ENCODE measurements around the gene UMOD. TPM values are rescaled to one million over a fixed set of nuclear protein-coding genes. Genes with fewer than 3 reads are reported as not detected.

UMOD gene
- total and polyA plus RNA-seq, 11 donors, result not detected

- Histone ChIP-seq H3K36me3 (no peaks in the 10 kb centered on the region), H3K27ac (no peak overlapping the region), H3K9me3 (no peaks in the 10 kb centered on the region), H3K4me3 (no peak overlapping the region), H3K4me1 (peaks cover 0 to 5% (median 0%) of the 10 kb centered on the region in 12 donors), H3K27me3 (peaks cover 0 to 14% (median 0%) of the 10 kb centered on the region in 9 donors)
- DNase-seq (no peak), ATAC-seq (no peak)
- WGBS, 4 donors, result 86 to 94% (median 91%) methylated on average over 7 of the region's 7 CpGs
- intact Hi-C loops (cut with DNase I), result loop anchor here in 5 of 10 donors (2.0 kb wide), 1 partner anchor 476 kb away; no protein-coding TSS in a partner anchor
- TF ChIP-seq CTCF (IDR thresholded peaks at IDR 0.05) (no peak), POLR2A (IDR thresholded peaks at IDR 0.05) (no peak)
Measured at GRCh38 chr16:20382202-20382948, 29.9 kb upstream of the UMOD start.

GRCh38 chr16:20380782-20381181 lies 28.3 kb upstream of the UMOD start:
- ATAC-seq, result no peak

GRCh38 chr16:20377181-20377580 lies 24.7 kb upstream of the UMOD start:
- Histone ChIP-seq H3K9me3 (peaks cover 0 to 7% (median 0%) of the 10 kb centered on the region in 12 donors), H3K36me3 (no peaks in the 10 kb centered on the region), H3K27me3 (peaks cover 0 to 14% (median 0%) of the 10 kb centered on the region in 9 donors), H3K27ac (no peak overlapping the region), H3K4me1 (no peaks in the 10 kb centered on the region), H3K4me3 (no peak overlapping the region)
- DNase-seq (no peak), ATAC-seq (no peak)
- TF ChIP-seq POLR2A (IDR thresholded peaks at IDR 0.05), result no peak
- no peak for TF ChIP-seq CTCF (IDR thresholded peaks at IDR 0.05)
- intact Hi-C loops (cut with DNase I), result no loop called here
- 77 to 84% (median 80%) methylated on average over 5 of the region's 5 CpGs for WGBS, 4 donors

More at GRCh38 chr16:20380782-20381181, 28.3 kb upstream of the UMOD start:
- Histone ChIP-seq H3K27ac (no peak overlapping the region), H3K27me3 (peaks cover 0 to 14% (median 0%) of the 10 kb centered on the region in 9 donors), H3K9me3 (no peaks in the 10 kb centered on the region), H3K4me1 (peaks cover 0 to under 1% (median 0%) of the 10 kb centered on the region in 12 donors), H3K4me3 (no peak overlapping the region), H3K36me3 (no peaks in the 10 kb centered on the region)
- TF ChIP-seq POLR2A (IDR thresholded peaks at IDR 0.05), result no peak
- no peak for TF ChIP-seq CTCF (IDR thresholded peaks at IDR 0.05)
- 50 to 54% (median 51%) methylated on average over 3 of the region's 3 CpGs for WGBS, 4 donors
- no peak for DNase-seq
- intact Hi-C loops (cut with DNase I), result no loop called here

- no peak for DNase-seq
- Histone ChIP-seq H3K36me3 (no peaks in the 10 kb centered on the region), H3K27ac (no peak overlapping the region), H3K4me1 (no peaks in the 10 kb centered on the region), H3K4me3 (no peak overlapping the region), H3K9me3 (peaks cover 0 to 7% (median 0%) of the 10 kb centered on the region in 12 donors), H3K27me3 (peaks cover 0 to 14% (median 0%) of the 10 kb centered on the region in 9 donors)
- 73 to 78% (median 76%) methylated on average over 5 of the region's 5 CpGs for WGBS, 4 donors
- intact Hi-C loops (cut with DNase I), result no loop called here
- ATAC-seq, result no peak
- TF ChIP-seq CTCF (IDR thresholded peaks at IDR 0.05), result no peak
- no peak for TF ChIP-seq POLR2A (IDR thresholded peaks at IDR 0.05)
Measured at GRCh38 chr16:20372701-20373100, 20.2 kb upstream of the UMOD start.
